GM12874 (cell line): ENCODE measurements around the gene SLC12A6.

ENCODE experiments used
- CTCF ChIP-seq: IDR thresholded peaks from 2 replicates; pipeline ENCODE4 v1.5.1; 2011; ENCODE audit warnings: low read depth, mild to moderate bottlenecking, control low read depth, low read length, moderate library complexity; ENCODE audit not compliant: insufficient read depth

The SLC12A6 gene

GRCh38 chr15:34327906-34328305, 9.7 kb downstream of the SLC12A6 start:
- TF ChIP-seq CTCF, result no peak

- no peak for TF ChIP-seq CTCF
Measured at GRCh38 chr15:34325368-34325767, 12.2 kb downstream of the SLC12A6 start.

- TF ChIP-seq CTCF, result no peak
Measured at GRCh38 chr15:34324933-34325332, 12.6 kb downstream of the SLC12A6 start.

GRCh38 chr15:34323217-34323616, 14.4 kb downstream of the SLC12A6 start:
- no peak for TF ChIP-seq CTCF

GRCh38 chr15:34318277-34319079, 19.1 kb downstream of the SLC12A6 start:
- no peak for TF ChIP-seq CTCF

- no peak for TF ChIP-seq CTCF
Measured at GRCh38 chr15:34314491-34315490, 22.8 kb downstream of the SLC12A6 start.

GRCh38 chr15:34311563-34311962, 26.0 kb downstream of the SLC12A6 start:
- TF ChIP-seq CTCF, result no peak
